Keratinocyte (primary cell): ENCODE data around the gene EDC3. TPM values are rescaled to one million over a fixed set of nuclear protein-coding genes. Genes with fewer than 3 reads are reported as not detected.

ENCODE experiments used
- DNase-seq: peaks from one replicate; pipeline ENCODE4 v3.0.0-alpha.2; 2011; ENCODE audit warnings: low read depth, missing footprints, low spot score
- FAIRE-seq: peaks from 2 replicates; lab custom pipeline; 2011; peaks lifted over from hg19 to GRCh38; lab: Jason Lieb, UNC
- H2AFZ ChIP-seq: 2 replicates; pipeline ENCODE4 v1.6.0; 2012; ENCODE audit warnings: low read length, control low read depth, inconsistent platforms; ENCODE audit not compliant: control insufficient read depth
- H3K27ac ChIP-seq: 2 replicates; pipeline ENCODE4 v1.5.1; 2011; ENCODE audit warnings: low read length; ENCODE audit not compliant: control insufficient read depth, insufficient read depth
- H3K27me3 ChIP-seq: 3 replicates; pipeline ENCODE4 v1.6.0; 2011; ENCODE audit warnings: low read length; ENCODE audit not compliant: control insufficient read depth, insufficient read depth; ENCODE audit errors: extremely low read depth
- H3K36me3 ChIP-seq, 2 experiments: 2 replicates in 1 of 2; 3 replicates in 1 of 2; pipeline ENCODE4 v1.5.1; 2011; ENCODE audit warnings: low read length in 2 of 2, mild to moderate bottlenecking in 1 of 2; ENCODE audit not compliant: control insufficient read depth in 2 of 2, insufficient read depth in 2 of 2; ENCODE audit errors: extremely low read depth in 1 of 2
- H3K4me1 ChIP-seq: 3 replicates; pipeline ENCODE4 v1.5.1; 2011; ENCODE audit warnings: low read length; ENCODE audit not compliant: control insufficient read depth, insufficient read depth; ENCODE audit errors: extremely low read depth
- H3K4me2 ChIP-seq: 3 replicates; pipeline ENCODE4 v1.6.0; 2011; ENCODE audit warnings: low read depth, low read length; ENCODE audit not compliant: control insufficient read depth, insufficient read depth; ENCODE audit errors: extremely low read depth
- H3K4me3 ChIP-seq, 3 experiments: fragments of 200-600 bp in 1 of 3; sonication (generic) in 1 of 3; 2 replicates in 2 of 3; 3 replicates in 1 of 3; pipeline ENCODE4 v1.5.1; 2011 to 2016; ENCODE audit warnings: low read length in 3 of 3, mild to moderate bottlenecking in 3 of 3, control low read depth in 2 of 3, inconsistent platforms in 1 of 3, low read depth in 1 of 3, mixed read lengths in 1 of 3, mixed run types in 1 of 3, moderate library complexity in 1 of 3; ENCODE audit not compliant: control insufficient read depth in 2 of 3, insufficient read depth in 2 of 3; ENCODE audit errors: extremely low read depth in 1 of 3
- H3K79me2 ChIP-seq: 2 replicates; pipeline ENCODE4 v1.6.0; 2012; ENCODE audit warnings: low read length; ENCODE audit not compliant: control insufficient read depth, insufficient read depth
- H3K9ac ChIP-seq: 3 replicates; pipeline ENCODE4 v1.6.0; 2011; ENCODE audit warnings: low read length; ENCODE audit not compliant: control insufficient read depth, insufficient read depth; ENCODE audit errors: extremely low read depth
- H3K9me1 ChIP-seq: 3 replicates; pipeline ENCODE4 v1.6.0; 2011; ENCODE audit warnings: low read length; ENCODE audit not compliant: control insufficient read depth, insufficient read depth; ENCODE audit errors: extremely low read depth
- H3K9me3 ChIP-seq: 2 replicates; pipeline ENCODE4 v1.5.1; 2012; ENCODE audit warnings: low read depth, low read length; ENCODE audit not compliant: control insufficient read depth
- H4K20me1 ChIP-seq: 3 replicates; pipeline ENCODE4 v1.6.0; 2011; ENCODE audit warnings: low read length; ENCODE audit not compliant: control insufficient read depth, insufficient read depth; ENCODE audit errors: extremely low read depth
- CTCF ChIP-seq, 3 experiments: IDR thresholded peaks in 1 of 3; conservative IDR thresholded peaks in 1 of 3; optimal IDR thresholded peaks in 1 of 3; 2 replicates in 2 of 3; 3 replicates in 1 of 3; pipeline versions ENCODE3 to v1.5.1; 2011; ENCODE audit warnings: low read length in 3 of 3, mild to moderate bottlenecking in 3 of 3, moderate library complexity in 2 of 3, control low read depth in 1 of 3, inconsistent platforms in 1 of 3; ENCODE audit not compliant: insufficient read depth in 2 of 3; ENCODE audit errors: extremely low read depth in 1 of 3
- EZH2 ChIP-seq: IDR thresholded peaks from one replicate; pipeline ENCODE4 v1.6.1; 2012; ENCODE audit warnings: inconsistent platforms, mild to moderate bottlenecking, low read length, moderate library complexity
- dilution Hi-C: fragments of 300-500 bp; cut with MboI; formaldehyde crosslinking; loops from one replicate; pipeline ENCODE4 v1.7.0; 2020; ENCODE audit warnings: low sequenced_read_pairs; ENCODE audit not compliant: extremely low pct_ligation_motif_present
- polyA plus RNA-seq, 5 experiments: library from polyadenylated mRNA; depleted of rRNA in 3 of 5; stranded (reverse) in 3 of 5; stranded (forward) in 1 of 5; unstranded in 1 of 5; fragments of >200 nt; gene quantifications; 1 replicate in 1 of 5; 2 replicates in 3 of 5; 3 replicates in 1 of 5; pipeline versions ENCODE4 v1.2.1 to v1.2.3, GENCODE V29; 2011 to 2012; ENCODE audit warnings: missing spikeins in 2 of 5, low read depth in 1 of 5, low replicate concordance in 1 of 5

The EDC3 gene
- polyA plus RNA-seq, 1 donor (not counting 4 experiments of a cell fraction or from before 2014, with no cell fraction given), result 33.6 TPM

GRCh38 chr15:74631408-74631807 lies 64.4 kb downstream of the EDC3 start:
- H3K4me3 ChIP-seq, result no peak overlapping the region
- H3K9me3 ChIP-seq, result no peaks in the 10 kb centered on the region
- dilution Hi-C loops, result no loop called here
- no peaks in the 10 kb centered on the region for H3K79me2 ChIP-seq
- DNase-seq, result no peak
- H3K4me2 ChIP-seq, result no peak overlapping the region
- peaks cover 8% of the 10 kb centered on the region for H4K20me1 ChIP-seq
- no peak overlapping the region for H2AFZ ChIP-seq
- H3K9me1 ChIP-seq, result no peaks in the 10 kb centered on the region
- no peak overlapping the region for H3K27ac ChIP-seq
- H3K27me3 ChIP-seq, result no peaks in the 10 kb centered on the region
- no peaks in the 10 kb centered on the region for H3K4me1 ChIP-seq
- no peak for TF ChIP-seq EZH2
- TF ChIP-seq CTCF (optimal IDR thresholded peaks at IDR 0.05 in 1 of 3, IDR thresholded peaks at IDR 0.05 in 1 of 3, conservative IDR thresholded peaks at IDR 0.05 in 1 of 3; ENCODE audit: extremely low read depth in 1 of 3, insufficient read depth in 2 of 3, low read length in 3 of 3), result no peak
- H3K36me3 ChIP-seq, result peaks cover 46 to 73% of the 10 kb centered on the region in 2 experiments
- no peak for FAIRE-seq
- H3K9ac ChIP-seq, result no peak overlapping the region

- Histone ChIP-seq H3K4me1 (no peaks in the 10 kb centered on the region), H3K79me2 (no peaks in the 10 kb centered on the region), H3K4me3 (no peak overlapping the region), H3K4me2 (no peak overlapping the region), H3K9ac (no peak overlapping the region), H3K9me1 (no peaks in the 10 kb centered on the region), H2AFZ (no peak overlapping the region), H4K20me1 (peaks cover 8% of the 10 kb centered on the region), H3K27ac (no peak overlapping the region), H3K9me3 (no peaks in the 10 kb centered on the region), H3K27me3 (no peaks in the 10 kb centered on the region), H3K36me3 (peaks cover 50 to 73% of the 10 kb centered on the region in 2 experiments)
- no peak for FAIRE-seq
- dilution Hi-C loops, result no loop called here
- no peak for DNase-seq
- TF ChIP-seq CTCF (optimal IDR thresholded peaks at IDR 0.05 in 1 of 3, IDR thresholded peaks at IDR 0.05 in 1 of 3, conservative IDR thresholded peaks at IDR 0.05 in 1 of 3; ENCODE audit: extremely low read depth in 1 of 3, insufficient read depth in 2 of 3, low read length in 3 of 3) (no peak), EZH2 (no peak)
Measured at GRCh38 chr15:74631087-74631385, 64.8 kb downstream of the EDC3 start.
